GM23338 (cell line): ENCODE measurements around the gene SRD5A3. TPM values are rescaled to one million over a fixed set of nuclear protein-coding genes. Genes with fewer than 3 reads are reported as not detected.
A peak's percentile ranks its signal among the peaks of the same experiment; 100 is the strongest.

ENCODE experiments used
- ATAC-seq: fragments of 200-7000 bp; cut with Tn5 transposase; 3 replicates; pipeline ENCODE4 v1.9.1; 2020
- DNase-seq: peaks from one replicate; pipeline ENCODE4 v3.0.0-alpha.2; 2015; ENCODE audit warnings: low spot score
- H2AFZ ChIP-seq: fragments of 200-600 bp; sonication (generic); 2 replicates; pipeline ENCODE4 v1.8.0; 2016; ENCODE audit warnings: antibody characterized with exemption, mild to moderate bottlenecking, moderate library complexity
- H3F3A ChIP-seq: fragments of 200-600 bp; sonication (generic); replicated peaks from 2 replicates; pipeline ENCODE4 v1.8.0; 2017; ENCODE audit warnings: antibody characterized with exemption, mixed run types, low read depth
- H3K27ac ChIP-seq: fragments of 200-600 bp; sonication (generic); 2 replicates; pipeline ENCODE4 v1.6.1; 2016; ENCODE audit warnings: low read depth
- H3K27me3 ChIP-seq: fragments of 200-600 bp; sonication (generic); 2 replicates; pipeline ENCODE4 v1.8.0; 2016; ENCODE audit warnings: mild to moderate bottlenecking, mixed run types, moderate library complexity; ENCODE audit not compliant: insufficient read depth
- H3K36me3 ChIP-seq: fragments of 200-600 bp; sonication (generic); 2 replicates; pipeline ENCODE4 v1.8.0; 2016; ENCODE audit warnings: mild to moderate bottlenecking; ENCODE audit not compliant: insufficient read depth
- H3K4me1 ChIP-seq: fragments of 200-600 bp; sonication (generic); 2 replicates; pipeline ENCODE4 v1.8.0; 2016; ENCODE audit warnings: mild to moderate bottlenecking, moderate library complexity; ENCODE audit not compliant: insufficient read depth
- H3K4me2 ChIP-seq: fragments of 200-600 bp; sonication (generic); 2 replicates; pipeline ENCODE4 v1.7.1; 2017; ENCODE audit warnings: mixed run types
- H3K4me3 ChIP-seq: fragments of 200-600 bp; sonication (generic); 2 replicates; pipeline ENCODE4 v1.6.1; 2016; ENCODE audit warnings: mixed run types
- H3K79me2 ChIP-seq: fragments of 200-600 bp; sonication (generic); replicated peaks from 2 replicates; pipeline ENCODE4 v1.8.0; 2017; ENCODE audit warnings: mild to moderate bottlenecking; ENCODE audit not compliant: insufficient read depth
- H3K9me2 ChIP-seq: fragments of 200-600 bp; sonication (generic); 2 replicates; pipeline ENCODE4 v1.8.0; 2017; ENCODE audit not compliant: insufficient read depth
- H4K20me1 ChIP-seq: fragments of 200-600 bp; sonication (generic); replicated peaks from 2 replicates; pipeline ENCODE4 v1.8.0; 2017; ENCODE audit warnings: mild to moderate bottlenecking; ENCODE audit not compliant: insufficient read depth
- H3K27ac Mint-ChIP-seq: 2 replicates; pipeline ENCODE4 v1.8.0; 2020; ENCODE audit warnings: inconsistent platforms, mild to moderate bottlenecking, moderate library complexity, mixed read lengths
- H3K27me3 Mint-ChIP-seq: 3 replicates; pipeline ENCODE4 v1.8.0; 2022; ENCODE audit warnings: low read depth, mild to moderate bottlenecking, moderate library complexity, mixed read lengths, inconsistent platforms; ENCODE audit not compliant: insufficient read depth, poor library complexity
- H3K36me3 Mint-ChIP-seq: 3 replicates; pipeline ENCODE4 v1.8.0; 2021; ENCODE audit warnings: low read depth, mild to moderate bottlenecking, inconsistent platforms, moderate library complexity, mixed read lengths
- H3K4me1 Mint-ChIP-seq: 3 replicates; pipeline ENCODE4 v1.8.0; 2020; ENCODE audit warnings: mild to moderate bottlenecking, inconsistent platforms, mixed read lengths
- H3K4me3 Mint-ChIP-seq: 3 replicates; pipeline ENCODE4 v1.8.0; 2021; ENCODE audit warnings: moderate library complexity, mild to moderate bottlenecking, inconsistent platforms, mixed read lengths
- H3K9me3 Mint-ChIP-seq: 3 replicates; pipeline ENCODE4 v1.8.0; 2020; ENCODE audit warnings: moderate library complexity, mild to moderate bottlenecking, inconsistent platforms, mixed read lengths
- CTCF ChIP-seq, 2 experiments: fragments of 200-600 bp in 1 of 2; sonication (generic) in 1 of 2; conservative IDR thresholded peaks; 2 replicates each; pipeline versions ENCODE4 v1.5.1 to v1.6.1; 2016 to 2017; ENCODE audit warnings: antibody characterized with exemption in 2 of 2, low read depth in 2 of 2, mild to moderate bottlenecking in 2 of 2, moderate library complexity in 1 of 2
- EZH2 ChIP-seq: fragments of 200-600 bp; sonication (generic); IDR thresholded peaks from one replicate; pipeline ENCODE4 v1.8.0; 2017; ENCODE audit warnings: antibody characterized with exemption, mild to moderate bottlenecking, low read depth; ENCODE audit not compliant: unreplicated experiment
- EZH2phosphoT487 ChIP-seq: fragments of 200-600 bp; sonication (generic); IDR thresholded peaks from one replicate; pipeline ENCODE4 v1.8.1; 2018; ENCODE audit warnings: antibody characterized with exemption; ENCODE audit not compliant: unreplicated experiment
- JUNB ChIP-seq: IDR thresholded peaks from one replicate; pipeline ENCODE4 v1.6.1; 2016; ENCODE audit warnings: antibody characterized with exemption; ENCODE audit not compliant: unreplicated experiment
- STAT1 ChIP-seq: IDR thresholded peaks from one replicate; pipeline ENCODE4 v1.6.1; 2016; ENCODE audit warnings: antibody characterized with exemption; ENCODE audit not compliant: unreplicated experiment
- ZNF331 ChIP-seq: fragments of 250-450 bp; sonication (Bioruptor Pico); IDR thresholded peaks from 2 replicates; pipeline ENCODE4 v1.5.0; 2020; ENCODE audit warnings: low read depth, mild to moderate bottlenecking, moderate library complexity
- polyA plus RNA-seq: library from polyadenylated mRNA; unstranded; fragments of >200 nt; fragmentation: Nextera tagmentation; extraction: Ambion mirVana; gene quantifications from 2 replicates; pipeline ENCODE4 v1.2.1, GENCODE V29; 2016
- total RNA-seq: library from RNA; depleted of rRNA; stranded (reverse); fragments of >200 nt; shearing (Covaris generic); gene quantifications from 2 replicates; pipeline ENCODE4 v1.2.3, GENCODE V29; 2014

The SRD5A3 gene
- total and polyA plus RNA-seq, 2 experiments from 2014 or later: 23.0 to 49.9 TPM

GRCh38 chr4:55340266-55340665 is 5.8 kb upstream of the SRD5A3 start:
- DNase-seq (no peak), ATAC-seq (no peak)
- Histone ChIP-seq H3K36me3 (no peaks in the 10 kb centered on the region), H3K27ac (no peak overlapping the region), H3K79me2 (no peaks in the 10 kb centered on the region), H3K4me1 (peaks cover 6% of the 10 kb centered on the region; the same call in 1 of the 2 replicates), H4K20me1 (no peaks in the 10 kb centered on the region), H3K9me2 (no peaks in the 10 kb centered on the region), H3K4me2 (no peak overlapping the region), H3F3A (no peaks in the 10 kb centered on the region), H3K27me3 (no peaks in the 10 kb centered on the region), H3K4me3 (no peak overlapping the region), H2AFZ (peak overlapping the region; percentile 16; the same call in 1 of the 2 replicates)
- H3K27me3 Mint-ChIP-seq: peaks cover 4% of the 10 kb centered on the region
- H3K9me3 Mint-ChIP-seq: peaks cover 12% of the 10 kb centered on the region; the same call in 2 of the 3 replicates
- no peak overlapping the region for H3K27ac Mint-ChIP-seq
- no peak for TF ChIP-seq JUNB
- peaks cover 8% of the 10 kb centered on the region; the same call in 1 of the 3 replicates for H3K36me3 Mint-ChIP-seq
- peaks cover 13% of the 10 kb centered on the region for H3K4me1 Mint-ChIP-seq
- H3K4me3 Mint-ChIP-seq: no peak overlapping the region

GRCh38 chr4:55343887-55344286 is 2.2 kb upstream of the SRD5A3 start:
- Histone ChIP-seq H3F3A (0 out of 2 replicates have a peak, but pooled peaks cover 6% of the 10 kb centered on the region), H3K36me3 (no peaks in the 10 kb centered on the region), H3K79me2 (peaks cover 9% of the 10 kb centered on the region), H3K27ac (no peak overlapping the region), H4K20me1 (no peaks in the 10 kb centered on the region), H3K4me2 (no peak overlapping the region), H3K4me3 (no peak overlapping the region), H2AFZ (no peak overlapping the region), H3K9me2 (no peaks in the 10 kb centered on the region), H3K4me1 (peaks cover 23% of the 10 kb centered on the region), H3K27me3 (no peaks in the 10 kb centered on the region)
- Mint-ChIP-seq H3K36me3 (peaks cover 8% of the 10 kb centered on the region; the same call in 1 of the 3 replicates), H3K4me1 (peaks cover 32% of the 10 kb centered on the region), H3K4me3 (no peak overlapping the region), H3K27me3 (peaks cover 11% of the 10 kb centered on the region), H3K27ac (no peak overlapping the region), H3K9me3 (peaks cover 12% of the 10 kb centered on the region; the same call in 2 of the 3 replicates)
- ATAC-seq (no peak), DNase-seq (no peak)
- TF ChIP-seq STAT1 (no peak), EZH2 (no peak), ZNF331 (no peak), EZH2phosphoT487 (no peak), CTCF (conservative IDR thresholded peaks at IDR 0.05; ENCODE audit: low read depth in 2 of 2) (peak; percentile 25 to 32; a peak in 2 of 4 replicates)

- no peaks in the 10 kb centered on the region for H4K20me1 ChIP-seq
- peaks cover 19% of the 10 kb centered on the region for H3K79me2 ChIP-seq
- peaks cover 20% of the 10 kb centered on the region for H3K4me1 ChIP-seq
- no peak overlapping the region for H3K4me3 ChIP-seq
- Mint-ChIP-seq H3K4me3 (no peak overlapping the region), H3K9me3 (peaks cover 12% of the 10 kb centered on the region; the same call in 2 of the 3 replicates), H3K27ac (no peak overlapping the region), H3K36me3 (peaks cover 8% of the 10 kb centered on the region; the same call in 1 of the 3 replicates), H3K27me3 (peaks cover 11% of the 10 kb centered on the region), H3K4me1 (peaks cover 28% of the 10 kb centered on the region)
- H2AFZ ChIP-seq: no peak overlapping the region
- H3F3A ChIP-seq: 0 out of 2 replicates have a peak, but pooled peaks cover 6% of the 10 kb centered on the region
- no peaks in the 10 kb centered on the region for H3K9me2 ChIP-seq
- H3K27me3 ChIP-seq: no peaks in the 10 kb centered on the region
- DNase-seq (no peak), ATAC-seq (no peak)
- no peaks in the 10 kb centered on the region for H3K36me3 ChIP-seq
- no peak overlapping the region for H3K27ac ChIP-seq
- TF ChIP-seq STAT1: no peak
- TF ChIP-seq EZH2phosphoT487: no peak
- H3K4me2 ChIP-seq: no peak overlapping the region
Observed at GRCh38 chr4:55345054-55345453, 988 bp upstream of the SRD5A3 start.
